Liver (tissue), 9 donors: ENCODE data around the gene MAP3K3. TPM values are rescaled to one million over a fixed set of nuclear protein-coding genes. Genes with fewer than 3 reads are reported as not detected.
A peak's percentile ranks its signal among the peaks of the same experiment; 100 is the strongest.

Experiments
- DNase-seq: peaks from one replicate; pipeline ENCODE4 v3.0.0-alpha.2; 2017; ENCODE audit warnings: low spot score
- H3K27ac ChIP-seq, 2 donors: one replicate each; pipeline ENCODE4 v1.7.0; 2013; ENCODE audit warnings: inconsistent platforms in 2 of 2, low read length in 2 of 2, control low read depth in 1 of 2, low read depth in 1 of 2, mild to moderate bottlenecking in 1 of 2
- H3K27me3 ChIP-seq, 4 donors: one replicate each; pipeline versions ENCODE4 v1.6.1 to v1.7.0; 2013; ENCODE audit warnings: low read length in 3 of 4, inconsistent platforms in 1 of 4, mild to moderate bottlenecking in 1 of 4, moderate library complexity in 1 of 4; ENCODE audit not compliant: control insufficient read depth in 4 of 4, insufficient read depth in 4 of 4
- H3K36me3 ChIP-seq, 4 donors: one replicate each; pipeline versions ENCODE4 v1.6.1 to v1.7.0; 2013; ENCODE audit warnings: low read length in 3 of 4, mild to moderate bottlenecking in 3 of 4, low read depth in 1 of 4, moderate library complexity in 1 of 4; ENCODE audit not compliant: control insufficient read depth in 4 of 4, insufficient read depth in 3 of 4
- H3K4me1 ChIP-seq, 4 donors: one replicate each; pipeline versions ENCODE4 v1.6.1 to v1.7.0; 2013; ENCODE audit warnings: low read length in 3 of 4, mild to moderate bottlenecking in 3 of 4, moderate library complexity in 1 of 4; ENCODE audit not compliant: control insufficient read depth in 4 of 4, insufficient read depth in 4 of 4
- H3K4me3 ChIP-seq, 3 donors: one replicate each; pipeline versions ENCODE4 v1.6.1 to v1.7.0; 2013; ENCODE audit warnings: low read length in 3 of 3, control low read depth in 1 of 3, low read depth in 1 of 3, mild to moderate bottlenecking in 1 of 3
- H3K9ac ChIP-seq, 2 donors: one replicate each; pipeline ENCODE4 v1.7.0; 2013; ENCODE audit warnings: low read length in 2 of 2, mild to moderate bottlenecking in 2 of 2, moderate library complexity in 2 of 2, control low read depth in 1 of 2, low read depth in 1 of 2
- H3K9me3 ChIP-seq, 4 donors: one replicate each; pipeline versions ENCODE4 v1.6.1 to v1.7.0; 2013; ENCODE audit warnings: low read length in 3 of 4; ENCODE audit not compliant: control insufficient read depth in 4 of 4
- ATF3 ChIP-seq: IDR thresholded peaks from 2 replicates; pipeline ENCODE4 v1.6.1; 2016; ENCODE audit warnings: antibody characterized with exemption
- CTCF ChIP-seq: fragments of 150-350 bp; IDR thresholded peaks from 2 replicates; pipeline ENCODE4 v1.5.1; 2017; ENCODE audit warnings: improper control_type of control experiment, low read depth, low read length; ENCODE audit not compliant: missing input control
- EGR1 ChIP-seq, 2 donors: IDR thresholded peaks; 2 replicates each; pipeline ENCODE4 v1.6.1; 2016 to 2018; ENCODE audit warnings: antibody characterized with exemption in 2 of 2, low read depth in 2 of 2
- FOXA1 ChIP-seq: IDR thresholded peaks from 2 replicates; pipeline ENCODE4 v1.6.1; 2016; ENCODE audit warnings: antibody characterized with exemption
- FOXA2 ChIP-seq: IDR thresholded peaks from 2 replicates; pipeline ENCODE4 v1.6.1; 2016; ENCODE audit warnings: antibody characterized with exemption
- GABPA ChIP-seq, 2 donors: IDR thresholded peaks in 1 of 2; conservative IDR thresholded peaks in 1 of 2; 2 replicates each; pipeline ENCODE4 v1.6.1; 2016; ENCODE audit warnings: antibody characterized with exemption in 2 of 2, mild to moderate bottlenecking in 1 of 2, moderate library complexity in 1 of 2
- HNF4A ChIP-seq, 2 donors: conservative IDR thresholded peaks; 2 replicates each; pipeline ENCODE4 v1.6.1; 2016; ENCODE audit warnings: antibody characterized with exemption in 2 of 2, mild to moderate bottlenecking in 2 of 2
- HNF4G ChIP-seq: IDR thresholded peaks from 2 replicates; pipeline ENCODE4 v1.6.1; 2016; ENCODE audit warnings: antibody characterized with exemption
- JUND ChIP-seq, 2 donors: IDR thresholded peaks; 2 replicates each; pipeline ENCODE4 v1.6.1; 2016; ENCODE audit warnings: antibody characterized with exemption in 2 of 2
- MAX ChIP-seq: IDR thresholded peaks from 2 replicates; pipeline ENCODE4 v1.6.1; 2016; ENCODE audit warnings: antibody characterized with exemption
- NR2F2 ChIP-seq: IDR thresholded peaks from 2 replicates; pipeline ENCODE4 v1.6.1; 2016; ENCODE audit warnings: antibody characterized with exemption
- RAD21 ChIP-seq, 2 donors: IDR thresholded peaks; 2 replicates each; pipeline ENCODE4 v1.6.1; 2016; ENCODE audit warnings: antibody characterized with exemption in 2 of 2, mild to moderate bottlenecking in 2 of 2
- REST ChIP-seq: IDR thresholded peaks from 2 replicates; pipeline ENCODE4 v1.6.1; 2016; ENCODE audit warnings: antibody characterized with exemption, mild to moderate bottlenecking
- RXRA ChIP-seq, 2 donors: IDR thresholded peaks; 2 replicates each; pipeline ENCODE4 v1.6.1; 2017 to 2018; ENCODE audit warnings: antibody characterized with exemption in 2 of 2, mild to moderate bottlenecking in 1 of 2
- SP1 ChIP-seq: IDR thresholded peaks from 2 replicates; pipeline ENCODE4 v1.6.1; 2018; ENCODE audit warnings: antibody characterized with exemption, mild to moderate bottlenecking
- TAF1 ChIP-seq: conservative IDR thresholded peaks from 2 replicates; pipeline ENCODE4 v1.6.1; 2016; ENCODE audit warnings: antibody characterized with exemption, mild to moderate bottlenecking
- YY1 ChIP-seq: IDR thresholded peaks from 2 replicates; pipeline ENCODE4 v1.6.1; 2016; ENCODE audit warnings: antibody characterized with exemption, mild to moderate bottlenecking
- ZBTB33 ChIP-seq: IDR thresholded peaks from 2 replicates; pipeline ENCODE4 v1.6.1; 2016; ENCODE audit warnings: antibody characterized with exemption
- WGBS: extraction: QIAGEN DNeasy Blood & Tissue Kit; methylation state at CpG from one replicate; pipeline ENCODE4 v1.1.7; 2013; 5-methylcytosine and 5-hydroxymethylcytosine counted together
- polyA plus RNA-seq, 2 donors: library from polyadenylated mRNA; stranded (reverse) in 1 of 2; unstranded in 1 of 2; fragments of 200-250 nt in 1 of 2; fragments of >200 nt in 1 of 2; fragmentation: Nextera tagmentation in 1 of 2; extraction: Ambion mirVana in 1 of 2; gene quantifications; one replicate each; pipeline versions ENCODE4 v1.2.1 to v1.2.3, GENCODE V29; 2013 to 2015
- total RNA-seq, 2 donors: library from RNA; depleted of rRNA; stranded (reverse); fragments of >200 nt; gene quantifications; one replicate each; pipeline ENCODE4 v1.2.3, GENCODE V29; 2014
- donor health status: healthy.
- donor health status: healthy.
- donor health status: healthy.
- donor health status: healthy.
- donor health status: healthy.

MAP3K3 gene
- total and polyA plus RNA-seq, 4 donors, result 3.9 to 28.7 (median 11.0) TPM

GRCh38 chr17:63600569-63601438 is 21.4 kb upstream of the MAP3K3 start, which contains the start of gene TACO1 (continued):
- TF ChIP-seq RAD21 (IDR thresholded peaks at IDR 0.05), result peak; percentile 36 to 45
- peak; percentile 74 for TF ChIP-seq TAF1
- TF ChIP-seq CTCF, result no peak
- peak; percentile 96 to 97 for TF ChIP-seq GABPA (IDR thresholded peaks at IDR 0.05 in 1 of 2, conservative IDR thresholded peaks at IDR 0.05 in 1 of 2)

- TF ChIP-seq NR2F2, result peak; percentile 43
- TF ChIP-seq YY1, result peak; percentile 57
- TF ChIP-seq CTCF, result no peak
- TF ChIP-seq ATF3, result no peak
- no peak for TF ChIP-seq EGR1 (IDR thresholded peaks at IDR 0.05; ENCODE audit: low read depth in 2 of 2)
- peak; percentile 96 for TF ChIP-seq HNF4A (conservative IDR thresholded peaks at IDR 0.05)
- peak; percentile 79 for TF ChIP-seq REST
- TF ChIP-seq RXRA (IDR thresholded peaks at IDR 0.05), result peak; percentile 88 to 95
- peak; percentile 20 for TF ChIP-seq FOXA2
- TF ChIP-seq FOXA1, result no peak
- TF ChIP-seq SP1, result peak; percentile 96
- peak; percentile 15 to 22 for TF ChIP-seq RAD21 (IDR thresholded peaks at IDR 0.05)
- TF ChIP-seq TAF1, result peak; percentile 26
- peak in 1 of 2 donors; percentile 21 for TF ChIP-seq JUND (IDR thresholded peaks at IDR 0.05)
- peak; percentile 87 for TF ChIP-seq HNF4G
- TF ChIP-seq GABPA (IDR thresholded peaks at IDR 0.05 in 1 of 2, conservative IDR thresholded peaks at IDR 0.05 in 1 of 2), result peak; percentile 11 to 54
- no peak for TF ChIP-seq ZBTB33
- TF ChIP-seq MAX, result peak; percentile 40
- H3K9me3 ChIP-seq, result no peaks in the 10 kb centered on the region
- peaks cover 4 to 26% (median 18%) of the 10 kb centered on the region in 4 donors for H3K36me3 ChIP-seq
- peak overlapping the region; percentile 91 to 97 for H3K9ac ChIP-seq
- peak overlapping the region; percentile 85 to 98 (median 95) for H3K4me3 ChIP-seq
- H3K4me1 ChIP-seq, result peaks cover 0 to 18% (median 14%) of the 10 kb centered on the region in 4 donors
- H3K27me3 ChIP-seq, result no peaks in the 10 kb centered on the region
- peak overlapping the region; percentile 85 to 87 for H3K27ac ChIP-seq
- WGBS, result 24% methylated on average over 9 of the region's 9 CpGs
- no peak for DNase-seq
Observed at GRCh38 chr17:63601439-63602371, 20.5 kb upstream of the MAP3K3 start.
